H1 (cell line): ENCODE results near the gene MFSD2B. TPM values are rescaled to one million over a fixed set of nuclear protein-coding genes. Genes with fewer than 3 reads are reported as not detected.

ENCODE experiments used
- CTCF ChIA-PET: fragments of 300-600 bp; sonication (Branson Sonifier 250); formaldehyde crosslinking; loops from one replicate; lab custom pipeline; 2021; ENCODE audit not compliant: partially characterized antibody; lab: Charles Lee
- POLR2A ChIA-PET: fragments of 300-600 bp; sonication (Branson Sonifier 250); formaldehyde crosslinking; loops from one replicate; lab custom pipeline; 2021; ENCODE audit warnings: inconsistent platforms; ENCODE audit not compliant: partially characterized antibody; lab: Charles Lee
- DNase-seq, 2 experiments: peaks; one replicate each; pipeline versions ENCODE4 v3.0.0 to v3.0.0-alpha.2; 2010 to 2022; ENCODE audit warnings: low spot score in 2 of 2, low read depth in 1 of 2, mixed read lengths in 1 of 2
- FAIRE-seq: peaks from 2 replicates; lab custom pipeline; 2011; peaks lifted over from hg19 to GRCh38; lab: Jason Lieb, UNC
- H2AFZ ChIP-seq: 2 replicates; pipeline ENCODE4 v1.8.1; 2012; ENCODE audit warnings: low read length, inconsistent platforms
- H2AK5ac ChIP-seq: 2 replicates; pipeline ENCODE4 v1.6.1; 2013; ENCODE audit warnings: low read depth, low read length
- H2BK120ac ChIP-seq: replicated peaks from 2 replicates; pipeline ENCODE3; 2013; ENCODE audit warnings: low read depth, low read length, inconsistent platforms
- H2BK12ac ChIP-seq: 2 replicates; pipeline ENCODE4 v1.6.1; 2013; ENCODE audit warnings: low read depth, low read length
- H2BK15ac ChIP-seq: 2 replicates; pipeline ENCODE4 v1.6.1; 2013; ENCODE audit warnings: low read length
- H2BK20ac ChIP-seq: 2 replicates; pipeline ENCODE4 v1.6.1; 2013; ENCODE audit warnings: low read length
- H2BK5ac ChIP-seq: 2 replicates; pipeline ENCODE4 v1.6.1; 2013; ENCODE audit warnings: low read depth, low read length
- H3K14ac ChIP-seq: 2 replicates; pipeline ENCODE4 v1.6.1; 2013; ENCODE audit warnings: inconsistent platforms; ENCODE audit not compliant: insufficient read length
- H3K18ac ChIP-seq: 2 replicates; pipeline ENCODE4 v1.6.1; 2013; ENCODE audit warnings: low read length; ENCODE audit errors: extremely low read depth
- H3K23ac ChIP-seq: 2 replicates; pipeline ENCODE4 v1.6.1; 2013; ENCODE audit warnings: inconsistent platforms; ENCODE audit not compliant: insufficient read length
- H3K23me2 ChIP-seq: 2 replicates; pipeline ENCODE4 v1.6.1; 2013; ENCODE audit warnings: low read depth, low read length
- H3K27ac ChIP-seq: 2 replicates; pipeline ENCODE4 v1.6.1; 2011; ENCODE audit warnings: low read depth, low read length, inconsistent platforms
- H3K27me3 ChIP-seq, 4 experiments: replicated peaks in 1 of 4; 1 replicate in 1 of 4; 2 replicates in 3 of 4; pipeline versions ENCODE4 v1.6.1 to v1.8.1; 2011 to 2013; ENCODE audit warnings: low read length in 3 of 4, mild to moderate bottlenecking in 3 of 4, inconsistent platforms in 2 of 4, mixed read lengths in 2 of 4, moderate library complexity in 1 of 4; ENCODE audit not compliant: control insufficient read depth in 3 of 4, insufficient read depth in 3 of 4; ENCODE audit errors: extremely low read depth in 1 of 4
- H3K36me3 ChIP-seq, 4 experiments: 2 replicates each; pipeline versions ENCODE4 v1.6.1 to v1.8.1; 2011 to 2013; ENCODE audit warnings: mild to moderate bottlenecking in 4 of 4, low read length in 3 of 4, moderate library complexity in 2 of 4, control low read depth in 1 of 4, inconsistent platforms in 1 of 4; ENCODE audit not compliant: insufficient read depth in 4 of 4, control insufficient read depth in 2 of 4
- H3K4ac ChIP-seq: replicated peaks from 2 replicates; pipeline ENCODE3; 2013; ENCODE audit warnings: low read length, low read depth, mixed read lengths, inconsistent platforms; ENCODE audit not compliant: insufficient read length
- H3K4me1 ChIP-seq, 4 experiments: replicated peaks in 1 of 4; 1 replicate in 1 of 4; 2 replicates in 3 of 4; pipeline versions ENCODE4 v1.6.1 to v1.8.1; 2011 to 2013; ENCODE audit warnings: low read length in 3 of 4, inconsistent platforms in 2 of 4, mixed read lengths in 1 of 4; ENCODE audit not compliant: insufficient read depth in 4 of 4, control insufficient read depth in 3 of 4
- H3K4me2 ChIP-seq, 2 experiments: 2 replicates each; pipeline versions ENCODE4 v1.6.1 to v1.8.1; 2011 to 2013; ENCODE audit warnings: low read depth in 2 of 2, low read length in 2 of 2, control low read depth in 1 of 2, inconsistent platforms in 1 of 2, mild to moderate bottlenecking in 1 of 2; ENCODE audit not compliant: insufficient read depth in 1 of 2
- H3K4me3 ChIP-seq, 4 experiments: fragments of 200-600, 300-600 bp in 1 of 4; sonication (generic), shearing (Covaris generic), sonication (Bioruptor Twin) in 1 of 4; 2 replicates each; pipeline versions ENCODE4 v1.5.1 to v1.8.1; 2011 to 2016; ENCODE audit warnings: low read length in 4 of 4, low read depth in 3 of 4, control low read depth in 2 of 4, inconsistent platforms in 2 of 4, mild to moderate bottlenecking in 2 of 4, mixed read lengths in 1 of 4, moderate library complexity in 1 of 4; ENCODE audit not compliant: insufficient read depth in 2 of 4; ENCODE audit errors: extremely low read depth in 1 of 4
- H3K56ac ChIP-seq: replicated peaks from 2 replicates; pipeline ENCODE3; 2013; ENCODE audit warnings: low read depth, mild to moderate bottlenecking, mixed read lengths, low read length, inconsistent platforms; ENCODE audit not compliant: insufficient read length
- H3K79me1 ChIP-seq: 2 replicates; pipeline ENCODE4 v1.6.1; 2013; ENCODE audit warnings: low read depth, low read length, control low read depth
- H3K79me2 ChIP-seq, 2 experiments: 2 replicates each; pipeline versions ENCODE4 v1.6.1 to v1.8.1; 2012 to 2013; ENCODE audit warnings: low read length in 2 of 2, mild to moderate bottlenecking in 2 of 2, inconsistent platforms in 1 of 2; ENCODE audit not compliant: insufficient read depth in 2 of 2, control insufficient read depth in 1 of 2
- H3K9ac ChIP-seq, 4 experiments: replicated peaks in 1 of 4; 1 replicate in 1 of 4; 2 replicates in 3 of 4; pipeline versions ENCODE4 v1.6.1 to v1.8.1; 2011 to 2013; ENCODE audit warnings: low read depth in 3 of 4, low read length in 3 of 4, control low read depth in 2 of 4, mild to moderate bottlenecking in 2 of 4, moderate library complexity in 2 of 4, inconsistent platforms in 1 of 4; ENCODE audit errors: extremely low read depth in 1 of 4
- H3K9me3 ChIP-seq, 2 experiments: 2 replicates each; pipeline versions ENCODE4 v1.6.1 to v1.8.1; 2012 to 2013; ENCODE audit warnings: mild to moderate bottlenecking in 2 of 2, moderate library complexity in 2 of 2, control low read depth in 1 of 2, inconsistent platforms in 1 of 2, low read depth in 1 of 2, low read length in 1 of 2, mixed read lengths in 1 of 2; ENCODE audit not compliant: insufficient read depth in 2 of 2
- H4K20me1 ChIP-seq, 2 experiments: replicated peaks in 1 of 2; 2 replicates each; pipeline versions ENCODE3 to v1.8.1; 2011 to 2013; ENCODE audit warnings: inconsistent platforms in 2 of 2, low read length in 2 of 2, mild to moderate bottlenecking in 1 of 2; ENCODE audit not compliant: insufficient read depth in 2 of 2, control insufficient read depth in 1 of 2
- H4K5ac ChIP-seq: 2 replicates; pipeline ENCODE4 v1.6.1; 2013; ENCODE audit warnings: low read length, low read depth, mixed read lengths, inconsistent platforms; ENCODE audit not compliant: insufficient read length
- H4K8ac ChIP-seq: 2 replicates; pipeline ENCODE4 v1.8.0; 2013; ENCODE audit warnings: mild to moderate bottlenecking, moderate library complexity, low read length, inconsistent platforms; ENCODE audit not compliant: insufficient read depth; ENCODE audit errors: extremely low read depth
- H4K91ac ChIP-seq: replicated peaks from 2 replicates; pipeline ENCODE3; 2013; ENCODE audit warnings: low read length, mixed read lengths, inconsistent platforms; ENCODE audit not compliant: insufficient read length
- ASH2L ChIP-seq: fragments of 200-600, 300-600 bp; sonication (generic); IDR thresholded peaks from one replicate; pipeline ENCODE4 v1.7.1; 2017; ENCODE audit warnings: low read length
- CHD2 ChIP-seq: IDR thresholded peaks from 2 replicates; pipeline ENCODE4 v1.6.1; 2012; ENCODE audit warnings: low read length, improper control_type of control experiment
- CREB1 ChIP-seq: IDR thresholded peaks from 2 replicates; pipeline ENCODE4 v1.6.1; 2012; ENCODE audit warnings: inconsistent platforms
- EP300 ChIP-seq, 2 experiments: IDR thresholded peaks; 1 replicate in 1 of 2; 2 replicates in 1 of 2; pipeline ENCODE4 v1.6.1; 2011 to 2012; ENCODE audit warnings: low read depth in 2 of 2, low read length in 2 of 2, mild to moderate bottlenecking in 2 of 2, borderline replicate concordance in 1 of 2, inconsistent platforms in 1 of 2, moderate library complexity in 1 of 2
- KDM4A ChIP-seq: IDR thresholded peaks from one replicate; pipeline ENCODE4 v1.7.1; 2012; ENCODE audit warnings: low read depth, mild to moderate bottlenecking, moderate library complexity, low read length, inconsistent platforms; ENCODE audit not compliant: severe bottlenecking
- PHF8 ChIP-seq: fragments of 200-600 bp; sonication (generic); conservative IDR thresholded peaks from 2 replicates; pipeline ENCODE4 v1.7.1; 2012; ENCODE audit warnings: low read depth, mild to moderate bottlenecking, inconsistent platforms, low read length, moderate library complexity
- POLR2A ChIP-seq, 2 experiments: IDR thresholded peaks; 1 replicate in 1 of 2; 2 replicates in 1 of 2; pipeline ENCODE4 v1.6.1; 2011; ENCODE audit warnings: low read depth in 2 of 2, low read length in 2 of 2, mild to moderate bottlenecking in 2 of 2; ENCODE audit errors: control extremely low read depth in 1 of 2
- POLR2AphosphoS5 ChIP-seq: IDR thresholded peaks from 2 replicates; pipeline ENCODE4 v1.6.1; 2011; ENCODE audit warnings: low read depth, low read length
- RBBP5 ChIP-seq: IDR thresholded peaks from 2 replicates; pipeline ENCODE4 v1.7.1; 2012; ENCODE audit warnings: low read depth, mild to moderate bottlenecking, inconsistent platforms, low read length, moderate library complexity, borderline replicate concordance
- TAF1 ChIP-seq: IDR thresholded peaks from 2 replicates; pipeline ENCODE4 v1.6.1; 2011; ENCODE audit warnings: mild to moderate bottlenecking, low read depth, low read length
- TAF7 ChIP-seq: optimal IDR thresholded peaks from 2 replicates; pipeline ENCODE3; 2011; ENCODE audit warnings: low read depth, mild to moderate bottlenecking, inconsistent platforms, low read length, moderate library complexity, borderline replicate concordance
- TBP ChIP-seq: IDR thresholded peaks from 2 replicates; pipeline ENCODE4 v1.6.1; 2011; ENCODE audit warnings: low read depth, low read length, improper control_type of control experiment
- WGBS, 2 experiments: shearing (Covaris generic) in 1 of 2; methylation state at CpG; one replicate each; pipeline versions ENCODE4 v1.1.6 to v1.1.7; 2013 to 2015; ENCODE audit warnings: low lambda C conversion rate in 2 of 2, mixed read lengths in 2 of 2, inconsistent platforms in 1 of 2, low coverage in 1 of 2, missing lambda C conversion rate in 1 of 2; ENCODE audit not compliant: insufficient replicate concordance in 2 of 2, insufficient coverage in 1 of 2, insufficient read length in 1 of 2; ENCODE audit errors: extremely low coverage in 1 of 2, missing lambda C conversion rate in 1 of 2; 5-methylcytosine and 5-hydroxymethylcytosine counted together
- polyA plus RNA-seq, 7 experiments: library from polyadenylated mRNA; depleted of rRNA in 3 of 7; stranded (reverse) in 5 of 7; unstranded in 2 of 7; fragments of >200 nt in 5 of 7; fragments of 200-250 nt in 2 of 7; gene quantifications; 1 replicate in 5 of 7; 2 replicates in 1 of 7; 4 replicates in 1 of 7; pipeline versions ENCODE4 v1.2.1 to v1.2.3, GENCODE V29; 2011 to 2013; ENCODE audit warnings: missing spikeins in 2 of 7, mixed read lengths in 2 of 7
- total RNA-seq: library from RNA; stranded (reverse); fragmentation: NEBNext Ultra II Directional; extraction: Animal tissue kit (Norgen Biotek cat#: 25700); gene quantifications from 2 replicates; pipeline ENCODE4 v1.2.1, GENCODE V29; 2021

The MFSD2B gene
- total and polyA plus RNA-seq, 2 of the 8 experiments (the other 6 are each of a cell fraction or from before 2014, with no cell fraction given): 0.33 to 0.48 TPM

DNA sequence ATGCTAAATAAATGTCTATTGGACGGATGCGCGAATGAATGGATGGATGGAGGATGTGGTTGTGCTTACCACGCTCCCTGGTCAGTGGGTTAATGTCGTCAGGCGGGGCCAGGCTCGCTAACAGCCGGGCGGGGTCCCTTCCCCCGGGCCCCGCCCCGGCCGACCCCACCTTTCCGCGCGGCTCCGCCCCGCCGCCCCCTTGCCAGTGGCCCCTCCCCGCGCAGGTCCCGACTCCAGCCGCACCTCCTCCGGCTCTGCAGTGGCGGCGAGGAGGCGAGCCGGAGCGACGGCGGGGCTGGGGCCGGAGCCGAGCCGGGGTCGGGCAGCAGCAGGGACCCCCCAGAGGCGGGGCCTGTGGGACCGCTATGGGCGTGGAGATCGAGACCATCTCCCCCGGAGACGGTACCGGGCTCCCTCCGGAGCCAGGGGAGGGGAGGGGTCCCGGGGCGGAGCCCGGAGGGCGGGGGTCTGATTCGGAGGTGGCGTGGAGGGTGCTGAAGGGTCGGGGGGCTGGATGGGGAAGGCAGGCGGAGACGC is 39.7 kb downstream of the MFSD2B start, which contains the start of gene FKBP1B:
FKBP1B (plus strand) TSS at position 257 of the 537 bp plus-strand sequence; CDS start at position 366, 109 bp downstream.
- Histone ChIP-seq H3K27me3 (no peaks in the 10 kb centered on the region), H3K56ac (peak within 1 kb of the TSS; percentile 54), H3K14ac (no peak within 1 kb of the TSS), H2BK20ac (no peak within 1 kb of the TSS), H2BK15ac (no peak within 1 kb of the TSS; the same call in 1 of the 2 replicates), H3K79me2 (peaks cover 0 to 26% of the 10 kb centered on the region in 2 experiments; a peak in 3 of 4 replicates), H4K91ac (no peak within 1 kb of the TSS), H3K27ac (no peak within 1 kb of the TSS), H3K18ac (peak within 1 kb of the TSS; percentile 80), H4K20me1 (peaks cover 0 to 3% of the 10 kb centered on the region in 2 experiments), H3K23ac (no peak within 1 kb of the TSS), H3K4me1 (peaks cover 5 to 12% (median 6%) of the 10 kb centered on the region in 4 experiments; a peak in 5 of 7 replicates), H3K36me3 (peaks cover 0 to 8% (median 0%) of the 10 kb centered on the region in 4 experiments; a peak in 1 of 8 replicates), H3K23me2 (peaks cover 5% of the 10 kb centered on the region; the same call in 1 of the 2 replicates), H2BK12ac (no peak within 1 kb of the TSS), H4K5ac (no peak within 1 kb of the TSS), H3K9ac (peak within 1 kb of the TSS; percentile 25 to 71 (median 46); a peak in 6 of 7 replicates), H3K79me1 (peaks cover 2% of the 10 kb centered on the region; the same call in 1 of the 2 replicates), H3K4ac (peak within 1 kb of the TSS; percentile 91), H3K4me3 (peak within 1 kb of the TSS; percentile 78 to 95 (median 83)), H2BK5ac (0 out of 2 replicates have a peak within 1 kb of the TSS, but pooled peaks have one; percentile 15), H3K4me2 (peak within 1 kb of the TSS; percentile 88 to 91), H2BK120ac (no peak within 1 kb of the TSS), H4K8ac (peak within 1 kb of the TSS; percentile 75; the same call in 1 of the 2 replicates), H2AK5ac (no peak within 1 kb of the TSS), H2AFZ (peak within 1 kb of the TSS; percentile 74; the same call in 1 of the 2 replicates), H3K9me3 (no peaks in the 10 kb centered on the region)
- ChIA-PET CTCF (interaction anchor here (1.0 to 4.8 kb wide), 4 partner anchors 9 to 122 kb away, joined by 4 to 27 read pairs (median 14); partner anchors contain the start of gene ATAD2B), POLR2A (interaction anchor here (0.8 to 3.1 kb wide), 9 partner anchors 17 to 122 kb away, joined by 3 to 22 read pairs (median 4); partner anchors contain the start of genes ATAD2B, SF3B6 and TP53I3)
- 1% methylated on average over 6 of the region's 52 CpGs; no CpG with 5 or more reads in 1 of the 2 experiments for WGBS, 2 experiments
- TF ChIP-seq TAF1 (peak; percentile 82), PHF8 (peak; percentile 79), CREB1 (0 out of 2 replicates have a peak, but pooled peaks have one; percentile 24), EP300 (IDR thresholded peaks at IDR 0.05; ENCODE audit: borderline replicate concordance in 1 of 2, low read depth in 2 of 2, low read length in 2 of 2) (no peak), RBBP5 (peak; percentile 55; the same call in 1 of the 2 replicates), TAF7 (peak; percentile 77), KDM4A (no peak), POLR2AphosphoS5 (peak; percentile 54; the same call in 1 of the 2 replicates), ASH2L (peak; percentile 90), POLR2A (IDR thresholded peaks at IDR 0.05; ENCODE audit: control extremely low read depth in 1 of 2, low read depth in 2 of 2, low read length in 2 of 2) (peak; percentile 67 to 70), TBP (peak; percentile 70; the same call in 1 of the 2 replicates), CHD2 (no peak)
- FAIRE-seq (no peak), DNase-seq (peak; percentile 64 to 89)
